T-helper 1 cell treated with Interleukin-12 subunit alpha and Interleukin-12 subunit beta and Interleukin-4 antibody, amounts not matched to agents 30 μg/mL and 1 μg/mL, for 36 hours (primary cell): ENCODE results near the gene ANGPTL1.

Source experiments
- H3K27ac Mint-ChIP-seq: one replicate; pipeline ENCODE4 v1.8.0; 2021; ENCODE audit warnings: mild to moderate bottlenecking, mixed read lengths
- H3K27me3 Mint-ChIP-seq: one replicate; pipeline ENCODE4 v1.8.0; 2021; ENCODE audit warnings: low read depth, mixed read lengths
- H3K36me3 Mint-ChIP-seq: one replicate; pipeline ENCODE4 v1.8.0; 2021; ENCODE audit warnings: low read depth, mixed read lengths
- H3K4me1 Mint-ChIP-seq: one replicate; pipeline ENCODE4 v1.8.0; 2021; ENCODE audit warnings: low read depth, mixed read lengths
- H3K4me3 Mint-ChIP-seq: one replicate; pipeline ENCODE4 v1.8.0; 2021; ENCODE audit warnings: mild to moderate bottlenecking, moderate library complexity, mixed read lengths
- H3K9me3 Mint-ChIP-seq: one replicate; pipeline ENCODE4 v1.8.0; 2021; ENCODE audit warnings: mixed read lengths

The ANGPTL1 gene

GRCh38 chr1:178846306-178846705, 24.6 kb downstream of the ANGPTL1 start:
- H3K27me3 Mint-ChIP-seq: no peaks in the 10 kb centered on the region
- H3K9me3 Mint-ChIP-seq: peaks cover 2% of the 10 kb centered on the region
- H3K36me3 Mint-ChIP-seq: no peaks in the 10 kb centered on the region
- H3K4me3 Mint-ChIP-seq: no peak overlapping the region
- no peak overlapping the region for H3K27ac Mint-ChIP-seq
- H3K4me1 Mint-ChIP-seq: no peaks in the 10 kb centered on the region

GRCh38 chr1:178844436-178844835, 26.4 kb downstream of the ANGPTL1 start:
- Mint-ChIP-seq H3K9me3 (peaks cover 2% of the 10 kb centered on the region), H3K27me3 (no peaks in the 10 kb centered on the region), H3K36me3 (no peaks in the 10 kb centered on the region), H3K4me1 (no peaks in the 10 kb centered on the region), H3K27ac (no peak overlapping the region), H3K4me3 (no peak overlapping the region)

- no peaks in the 10 kb centered on the region for H3K27me3 Mint-ChIP-seq
- H3K4me3 Mint-ChIP-seq: no peak overlapping the region
- H3K9me3 Mint-ChIP-seq: no peaks in the 10 kb centered on the region
- H3K27ac Mint-ChIP-seq: no peak overlapping the region
- H3K36me3 Mint-ChIP-seq: no peaks in the 10 kb centered on the region
- H3K4me1 Mint-ChIP-seq: no peaks in the 10 kb centered on the region
These were observed 45.7 kb downstream of the ANGPTL1 start for GRCh38 chr1:178825167-178825566.

GRCh38 chr1:178821134-178821866, 49.6 kb downstream of the ANGPTL1 start:
- no peaks in the 10 kb centered on the region for H3K9me3 Mint-ChIP-seq
- no peaks in the 10 kb centered on the region for H3K27me3 Mint-ChIP-seq
- H3K36me3 Mint-ChIP-seq: no peaks in the 10 kb centered on the region
- no peak overlapping the region for H3K4me3 Mint-ChIP-seq
- H3K27ac Mint-ChIP-seq: no peak overlapping the region
- H3K4me1 Mint-ChIP-seq: no peaks in the 10 kb centered on the region

GRCh38 chr1:178819123-178819522, 51.8 kb downstream of the ANGPTL1 start:
- Mint-ChIP-seq H3K4me3 (no peak overlapping the region), H3K27ac (no peak overlapping the region), H3K4me1 (no peaks in the 10 kb centered on the region), H3K27me3 (no peaks in the 10 kb centered on the region), H3K9me3 (no peaks in the 10 kb centered on the region), H3K36me3 (no peaks in the 10 kb centered on the region)

GRCh38 chr1:178818416-178818815, 52.5 kb downstream of the ANGPTL1 start:
- Mint-ChIP-seq H3K36me3 (no peaks in the 10 kb centered on the region), H3K27ac (no peak overlapping the region), H3K4me1 (no peaks in the 10 kb centered on the region), H3K4me3 (no peak overlapping the region), H3K27me3 (no peaks in the 10 kb centered on the region), H3K9me3 (no peaks in the 10 kb centered on the region)

- no peaks in the 10 kb centered on the region for H3K4me1 Mint-ChIP-seq
- H3K36me3 Mint-ChIP-seq: no peaks in the 10 kb centered on the region
- no peaks in the 10 kb centered on the region for H3K9me3 Mint-ChIP-seq
These were observed 60.3 kb downstream of the ANGPTL1 start for GRCh38 chr1:178810585-178810984.

GRCh38 chr1:178808529-178808928, 62.3 kb downstream of the ANGPTL1 start:
- peaks cover 4% of the 10 kb centered on the region for H3K9me3 Mint-ChIP-seq
- H3K27ac Mint-ChIP-seq: no peak overlapping the region
- H3K27me3 Mint-ChIP-seq: no peaks in the 10 kb centered on the region
- no peak overlapping the region for H3K4me3 Mint-ChIP-seq
- H3K36me3 Mint-ChIP-seq: no peaks in the 10 kb centered on the region
- no peaks in the 10 kb centered on the region for H3K4me1 Mint-ChIP-seq

More at GRCh38 chr1:178810585-178810984, 60.3 kb downstream of the ANGPTL1 start:
- H3K27me3 Mint-ChIP-seq: no peaks in the 10 kb centered on the region
- H3K4me3 Mint-ChIP-seq: no peak overlapping the region
- H3K27ac Mint-ChIP-seq: no peak overlapping the region

GRCh38 chr1:178806665-178807300, 64.1 kb downstream of the ANGPTL1 start:
- Mint-ChIP-seq H3K27ac (no peak overlapping the region), H3K4me3 (no peak overlapping the region), H3K36me3 (no peaks in the 10 kb centered on the region), H3K9me3 (peaks cover 4% of the 10 kb centered on the region), H3K4me1 (no peaks in the 10 kb centered on the region), H3K27me3 (no peaks in the 10 kb centered on the region)

- no peaks in the 10 kb centered on the region for H3K4me1 Mint-ChIP-seq
- no peak overlapping the region for H3K4me3 Mint-ChIP-seq
- peaks cover 7% of the 10 kb centered on the region for H3K9me3 Mint-ChIP-seq
- H3K27ac Mint-ChIP-seq: no peak overlapping the region
- H3K27me3 Mint-ChIP-seq: no peaks in the 10 kb centered on the region
- no peaks in the 10 kb centered on the region for H3K36me3 Mint-ChIP-seq
These were observed 68.0 kb downstream of the ANGPTL1 start for GRCh38 chr1:178802873-178803272.
